CD4-positive, alpha-beta memory T cell (primary cell): Measurements from ENCODE around the gene AGAP1. TPM values are rescaled to one million over a fixed set of nuclear protein-coding genes. Genes with fewer than 3 reads are reported as not detected.

ENCODE experiments used
- CTCF ChIA-PET: fragments of 350-600 bp; sonication (Branson Sonifier 250); formaldehyde crosslinking; loops from one replicate; lab custom pipeline; 2021; ENCODE audit warnings: inconsistent platforms; ENCODE audit not compliant: partially characterized antibody; lab: Charles Lee
- POLR2A ChIA-PET: fragments of 350-600 bp; sonication (Branson Sonifier 250); formaldehyde crosslinking; loops from one replicate; lab custom pipeline; 2021; ENCODE audit not compliant: partially characterized antibody; lab: Charles Lee
- DNase-seq, 5 donors: peaks; one replicate each; pipeline versions ENCODE4 v3.0.0 to v3.0.0-alpha.2; 2020 to 2022; ENCODE audit warnings: mixed read lengths in 1 of 5
- H3K27ac ChIP-seq: one replicate; pipeline ENCODE4 v1.7.0; 2013; ENCODE audit warnings: low read depth, low read length
- H3K27me3 ChIP-seq: 2 replicates; pipeline ENCODE4 v1.7.0; 2013; ENCODE audit warnings: mild to moderate bottlenecking, low read length, moderate library complexity; ENCODE audit not compliant: insufficient read depth
- H3K36me3 ChIP-seq: 2 replicates; pipeline ENCODE4 v1.7.0; 2013; ENCODE audit warnings: mild to moderate bottlenecking, low read length, moderate library complexity; ENCODE audit not compliant: insufficient read depth
- H3K4me1 ChIP-seq: 2 replicates; pipeline ENCODE4 v1.7.0; 2013; ENCODE audit warnings: mild to moderate bottlenecking, low read length, moderate library complexity; ENCODE audit not compliant: insufficient read depth
- H3K4me3 ChIP-seq, 2 donors: one replicate each; pipeline ENCODE4 v1.7.0; 2013; ENCODE audit warnings: low read length in 2 of 2, mild to moderate bottlenecking in 1 of 2
- H3K9me3 ChIP-seq, 2 donors: one replicate each; pipeline ENCODE4 v1.7.0; 2013; ENCODE audit warnings: low read length in 2 of 2, control low read depth in 1 of 2; ENCODE audit not compliant: control insufficient read depth in 1 of 2
- H3K27ac Mint-ChIP-seq, 7 donors: one replicate each; pipeline ENCODE4 v1.8.0; 2020 to 2021; ENCODE audit warnings: mixed read lengths in 7 of 7, mild to moderate bottlenecking in 6 of 7, inconsistent platforms in 3 of 7, moderate library complexity in 3 of 7
- H3K27me3 Mint-ChIP-seq, 2 donors: one replicate each; pipeline ENCODE4 v1.8.0; 2020 to 2021; ENCODE audit warnings: mixed read lengths in 2 of 2
- H3K36me3 Mint-ChIP-seq, 2 donors: one replicate each; pipeline ENCODE4 v1.8.0; 2020 to 2021; ENCODE audit warnings: mixed read lengths in 2 of 2, inconsistent platforms in 1 of 2, mild to moderate bottlenecking in 1 of 2
- H3K4me1 Mint-ChIP-seq, 4 donors: one replicate each; pipeline ENCODE4 v1.8.0; 2020 to 2021; ENCODE audit warnings: mixed read lengths in 4 of 4, mild to moderate bottlenecking in 1 of 4
- H3K4me3 Mint-ChIP-seq, 8 donors: one replicate each; pipeline ENCODE4 v1.8.0; 2020 to 2021; ENCODE audit warnings: mixed read lengths in 8 of 8, mild to moderate bottlenecking in 7 of 8, moderate library complexity in 6 of 8, inconsistent platforms in 3 of 8
- H3K9me3 Mint-ChIP-seq, 8 donors: one replicate each; pipeline ENCODE4 v1.8.0; 2020 to 2021; ENCODE audit warnings: mixed read lengths in 8 of 8, mild to moderate bottlenecking in 5 of 8, inconsistent platforms in 3 of 8, moderate library complexity in 1 of 8
- intact Hi-C: fragments of 100-400 bp; cut with micrococcal nuclease; formaldehyde crosslinking; loops from one replicate; pipeline ENCODE4 v1.15.1; 2023
- polyA plus RNA-seq, 2 donors: library from polyadenylated mRNA; unstranded; fragments of 300-500 nt; fragmentation: Illumina TruSeq; gene quantifications; one replicate each; pipeline ENCODE4 v1.2.3, GENCODE V29; 2021
- total RNA-seq, 2 experiments: library from RNA; stranded (reverse); gene quantifications; one replicate each; pipeline ENCODE4 v1.2.3, GENCODE V29; 2021

Gene AGAP1
- total and polyA plus RNA-seq, 4 experiments from 2014 or later = 0.24 to 2.9 (median 1.9) TPM

GRCh38 chr2:235854276-235854675, 360.4 kb downstream of the AGAP1 start:
- Mint-ChIP-seq H3K27ac (no peak overlapping the region), H3K36me3 (no peaks in the 10 kb centered on the region), H3K27me3 (no peaks in the 10 kb centered on the region), H3K4me1 (no peaks in the 10 kb centered on the region), H3K4me3 (no peak overlapping the region), H3K9me3 (peaks cover 0 to 2% (median 0%) of the 10 kb centered on the region in 8 donors)
- no peaks in the 10 kb centered on the region for H3K9me3 ChIP-seq
- H3K4me1 ChIP-seq = no peaks in the 10 kb centered on the region
- H3K27ac ChIP-seq = no peak overlapping the region
- ChIA-PET CTCF (interaction anchor here (1.4 kb wide), 1 partner anchor 9 kb away, joined by 3 read pairs; no protein-coding TSS in a partner anchor), POLR2A (no interaction called here)
- no peak for DNase-seq
- intact Hi-C loops = no loop called here
- H3K27me3 ChIP-seq = no peaks in the 10 kb centered on the region
- no peaks in the 10 kb centered on the region for H3K36me3 ChIP-seq
- H3K4me3 ChIP-seq = no peak overlapping the region

DNA sequence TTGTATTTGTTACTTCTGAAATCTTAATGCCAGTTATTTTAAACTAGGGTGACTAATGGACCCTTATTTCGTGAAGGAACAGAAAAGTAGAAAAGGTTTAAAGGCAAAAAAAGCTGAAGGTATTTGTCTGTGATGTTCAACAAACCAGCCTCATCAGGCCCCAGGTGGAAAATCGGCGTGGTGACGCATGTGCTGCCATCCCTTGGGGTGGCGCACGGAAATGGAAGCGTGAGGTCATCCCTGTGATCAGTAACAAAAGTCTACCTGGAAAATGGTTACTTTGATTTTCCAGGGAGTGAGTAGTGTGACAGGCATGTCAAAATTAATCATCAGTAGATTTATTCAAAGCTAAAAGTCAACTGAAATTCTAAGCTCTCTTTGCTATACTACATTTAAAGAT, 361.2 kb downstream of the AGAP1 start:
- Histone ChIP-seq H3K27ac (no peak overlapping the region), H3K4me1 (no peaks in the 10 kb centered on the region), H3K9me3 (no peaks in the 10 kb centered on the region), H3K36me3 (no peaks in the 10 kb centered on the region), H3K4me3 (no peak overlapping the region), H3K27me3 (no peaks in the 10 kb centered on the region)
- Mint-ChIP-seq H3K27ac (no peak overlapping the region), H3K9me3 (peaks cover 0 to 2% (median 0%) of the 10 kb centered on the region in 8 donors), H3K4me3 (no peak overlapping the region), H3K27me3 (no peaks in the 10 kb centered on the region), H3K4me1 (no peaks in the 10 kb centered on the region), H3K36me3 (no peaks in the 10 kb centered on the region)
- intact Hi-C loops = no loop called here
- CTCF ChIA-PET = interaction anchor here (1.4 kb wide), 1 partner anchor 8 kb away, joined by 3 read pairs; no protein-coding TSS in a partner anchor
- DNase-seq = no peak
- POLR2A ChIA-PET = no interaction called here

GRCh38 chr2:235856151-235856854, 362.5 kb downstream of the AGAP1 start:
- intact Hi-C loops = no loop called here
- H3K9me3 Mint-ChIP-seq = peaks cover 0 to 2% (median 0%) of the 10 kb centered on the region in 8 donors
- DNase-seq = no peak
- Histone ChIP-seq H3K4me3 (no peak overlapping the region), H3K27ac (no peak overlapping the region), H3K4me1 (no peaks in the 10 kb centered on the region), H3K36me3 (no peaks in the 10 kb centered on the region), H3K9me3 (no peaks in the 10 kb centered on the region), H3K27me3 (peaks cover 3% of the 10 kb centered on the region)
- no peak overlapping the region for H3K27ac Mint-ChIP-seq
- H3K27me3 Mint-ChIP-seq = no peaks in the 10 kb centered on the region
- no peaks in the 10 kb centered on the region for H3K36me3 Mint-ChIP-seq
- ChIA-PET CTCF (no interaction called here), POLR2A (no interaction called here)
- H3K4me1 Mint-ChIP-seq = no peaks in the 10 kb centered on the region
- H3K4me3 Mint-ChIP-seq = no peak overlapping the region

DNA sequence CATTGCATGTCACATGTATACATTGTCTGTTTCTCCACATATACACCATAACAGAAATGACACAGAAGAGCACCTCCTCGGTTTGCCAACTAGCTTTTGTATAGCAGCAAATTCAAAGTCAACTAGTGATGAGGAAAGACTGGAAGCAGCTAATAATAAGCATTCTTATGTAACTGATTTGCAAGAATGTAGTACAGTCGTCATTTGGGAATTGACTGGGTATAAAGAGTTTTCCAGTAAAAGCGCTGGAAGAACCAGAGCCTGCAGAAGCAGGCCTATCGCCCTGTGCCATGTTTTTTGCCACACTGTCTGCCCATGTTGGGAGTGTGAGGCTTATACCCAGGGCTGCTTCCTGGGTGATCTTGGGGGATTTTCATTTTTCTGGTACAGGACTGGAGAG, 363.8 kb downstream of the AGAP1 start:
- H3K27me3 ChIP-seq = peaks cover 3% of the 10 kb centered on the region
- no peak for DNase-seq
- H3K9me3 ChIP-seq = no peaks in the 10 kb centered on the region
- intact Hi-C loops = no loop called here
- Mint-ChIP-seq H3K36me3 (no peaks in the 10 kb centered on the region), H3K27me3 (no peaks in the 10 kb centered on the region), H3K4me1 (no peaks in the 10 kb centered on the region), H3K4me3 (no peak overlapping the region), H3K9me3 (peaks cover 0 to 2% (median 0%) of the 10 kb centered on the region in 8 donors), H3K27ac (no peak overlapping the region)
- ChIA-PET POLR2A (no interaction called here), CTCF (no interaction called here)
- no peak overlapping the region for H3K4me3 ChIP-seq
- H3K27ac ChIP-seq = no peak overlapping the region
- no peaks in the 10 kb centered on the region for H3K36me3 ChIP-seq
- no peaks in the 10 kb centered on the region for H3K4me1 ChIP-seq

DNA sequence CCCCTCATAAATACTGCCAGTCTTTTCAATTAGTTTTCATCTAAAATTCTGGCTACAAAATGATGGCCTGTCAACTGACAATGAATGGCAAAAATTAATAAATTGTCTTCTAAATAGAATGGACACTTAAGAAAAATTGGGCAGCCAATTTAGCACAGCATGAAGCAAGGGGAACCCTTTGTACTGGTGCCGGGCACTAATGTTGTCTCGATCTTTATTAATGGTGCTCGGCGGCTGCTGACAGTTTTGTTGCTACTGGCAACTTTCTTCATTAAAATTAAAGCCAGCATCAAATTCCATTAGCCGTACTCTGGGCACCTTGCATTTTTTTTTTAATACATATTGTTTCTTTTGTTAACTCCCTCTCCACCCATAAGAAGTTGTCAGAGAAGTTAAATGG, 365.0 kb downstream of the AGAP1 start:
- intact Hi-C loops = no loop called here
- POLR2A ChIA-PET = no interaction called here

GRCh38 chr2:235859651-235860050, 365.8 kb downstream of the AGAP1 start:
- H3K36me3 Mint-ChIP-seq = no peaks in the 10 kb centered on the region

More for the DNA sequence above, 365.0 kb downstream of the AGAP1 start:
- no peaks in the 10 kb centered on the region for H3K36me3 ChIP-seq
- peaks cover 0 to 3% (median 0%) of the 10 kb centered on the region in 8 donors for H3K9me3 Mint-ChIP-seq
- H3K27me3 ChIP-seq = peaks cover 3% of the 10 kb centered on the region
- no peak for DNase-seq
- H3K4me3 Mint-ChIP-seq = no peak overlapping the region
- no peak overlapping the region for H3K27ac ChIP-seq
- H3K27ac Mint-ChIP-seq = no peak overlapping the region
- no peaks in the 10 kb centered on the region for H3K36me3 Mint-ChIP-seq
- no peak overlapping the region for H3K4me3 ChIP-seq
- CTCF ChIA-PET = no interaction called here
- no peaks in the 10 kb centered on the region for H3K4me1 ChIP-seq
- no peaks in the 10 kb centered on the region for H3K4me1 Mint-ChIP-seq
- H3K9me3 ChIP-seq = no peaks in the 10 kb centered on the region
- peaks cover 0 to 4% of the 10 kb centered on the region in 2 donors for H3K27me3 Mint-ChIP-seq

GRCh38 chr2:235860111-235860510, 366.3 kb downstream of the AGAP1 start:
- Histone ChIP-seq H3K9me3 (no peaks in the 10 kb centered on the region), H3K27ac (no peak overlapping the region), H3K4me3 (no peak overlapping the region), H3K4me1 (no peaks in the 10 kb centered on the region), H3K36me3 (no peaks in the 10 kb centered on the region), H3K27me3 (peaks cover 3% of the 10 kb centered on the region)
- intact Hi-C loops = no loop called here
- DNase-seq = no peak
- Mint-ChIP-seq H3K4me3 (no peak overlapping the region), H3K36me3 (no peaks in the 10 kb centered on the region), H3K9me3 (peaks cover 0 to 1% (median 0%) of the 10 kb centered on the region in 8 donors), H3K27ac (no peak overlapping the region), H3K27me3 (peaks cover 0 to 5% of the 10 kb centered on the region in 2 donors), H3K4me1 (peaks cover 0 to 1% (median 0%) of the 10 kb centered on the region in 4 donors)
- POLR2A ChIA-PET = no interaction called here
- CTCF ChIA-PET = no interaction called here

More at GRCh38 chr2:235859651-235860050, 365.8 kb downstream of the AGAP1 start:
- no peaks in the 10 kb centered on the region for H3K36me3 ChIP-seq
- ChIA-PET POLR2A (no interaction called here), CTCF (no interaction called here)
- H3K27ac Mint-ChIP-seq = no peak overlapping the region
- no peak overlapping the region for H3K4me3 Mint-ChIP-seq
- H3K9me3 Mint-ChIP-seq = peaks cover 0 to 1% (median 0%) of the 10 kb centered on the region in 8 donors
- no peak for DNase-seq
- peaks cover 3% of the 10 kb centered on the region for H3K27me3 ChIP-seq
- intact Hi-C loops = no loop called here
- no peaks in the 10 kb centered on the region for H3K4me1 ChIP-seq
- H3K4me3 ChIP-seq = no peak overlapping the region
- H3K27ac ChIP-seq = no peak overlapping the region
- no peaks in the 10 kb centered on the region for H3K9me3 ChIP-seq
- peaks cover 0 to 5% of the 10 kb centered on the region in 2 donors for H3K27me3 Mint-ChIP-seq
- H3K4me1 Mint-ChIP-seq = no peaks in the 10 kb centered on the region
